H1 (cell line): ENCODE results near the gene SIK3. TPM values are rescaled to one million over a fixed set of nuclear protein-coding genes. Genes with fewer than 3 reads are reported as not detected.

ENCODE experiments used
- CTCF ChIA-PET: fragments of 300-600 bp; sonication (Branson Sonifier 250); formaldehyde crosslinking; loops from one replicate; lab custom pipeline; 2021; ENCODE audit not compliant: partially characterized antibody; lab: Charles Lee
- POLR2A ChIA-PET: fragments of 300-600 bp; sonication (Branson Sonifier 250); formaldehyde crosslinking; loops from one replicate; lab custom pipeline; 2021; ENCODE audit warnings: inconsistent platforms; ENCODE audit not compliant: partially characterized antibody; lab: Charles Lee
- DNase-seq, 2 experiments: peaks; one replicate each; pipeline versions ENCODE4 v3.0.0 to v3.0.0-alpha.2; 2010 to 2022; ENCODE audit warnings: low spot score in 2 of 2, low read depth in 1 of 2, mixed read lengths in 1 of 2
- FAIRE-seq: peaks from 2 replicates; lab custom pipeline; 2011; peaks lifted over from hg19 to GRCh38; lab: Jason Lieb, UNC
- H2AFZ ChIP-seq: 2 replicates; pipeline ENCODE4 v1.8.1; 2012; ENCODE audit warnings: low read length, inconsistent platforms
- H2AK5ac ChIP-seq: 2 replicates; pipeline ENCODE4 v1.6.1; 2013; ENCODE audit warnings: low read depth, low read length
- H2BK120ac ChIP-seq: replicated peaks from 2 replicates; pipeline ENCODE3; 2013; ENCODE audit warnings: low read depth, low read length, inconsistent platforms
- H2BK12ac ChIP-seq: 2 replicates; pipeline ENCODE4 v1.6.1; 2013; ENCODE audit warnings: low read depth, low read length
- H2BK15ac ChIP-seq: 2 replicates; pipeline ENCODE4 v1.6.1; 2013; ENCODE audit warnings: low read length
- H2BK20ac ChIP-seq: 2 replicates; pipeline ENCODE4 v1.6.1; 2013; ENCODE audit warnings: low read length
- H2BK5ac ChIP-seq: 2 replicates; pipeline ENCODE4 v1.6.1; 2013; ENCODE audit warnings: low read depth, low read length
- H3K14ac ChIP-seq: 2 replicates; pipeline ENCODE4 v1.6.1; 2013; ENCODE audit warnings: inconsistent platforms; ENCODE audit not compliant: insufficient read length
- H3K18ac ChIP-seq: 2 replicates; pipeline ENCODE4 v1.6.1; 2013; ENCODE audit warnings: low read length; ENCODE audit errors: extremely low read depth
- H3K23ac ChIP-seq: 2 replicates; pipeline ENCODE4 v1.6.1; 2013; ENCODE audit warnings: inconsistent platforms; ENCODE audit not compliant: insufficient read length
- H3K23me2 ChIP-seq: 2 replicates; pipeline ENCODE4 v1.6.1; 2013; ENCODE audit warnings: low read depth, low read length
- H3K27ac ChIP-seq: 2 replicates; pipeline ENCODE4 v1.6.1; 2011; ENCODE audit warnings: low read depth, low read length, inconsistent platforms
- H3K27me3 ChIP-seq, 4 experiments: replicated peaks in 1 of 4; 1 replicate in 1 of 4; 2 replicates in 3 of 4; pipeline versions ENCODE4 v1.6.1 to v1.8.1; 2011 to 2013; ENCODE audit warnings: low read length in 3 of 4, mild to moderate bottlenecking in 3 of 4, inconsistent platforms in 2 of 4, mixed read lengths in 2 of 4, moderate library complexity in 1 of 4; ENCODE audit not compliant: control insufficient read depth in 3 of 4, insufficient read depth in 3 of 4; ENCODE audit errors: extremely low read depth in 1 of 4
- H3K36me3 ChIP-seq, 4 experiments: 2 replicates each; pipeline versions ENCODE4 v1.6.1 to v1.8.1; 2011 to 2013; ENCODE audit warnings: mild to moderate bottlenecking in 4 of 4, low read length in 3 of 4, moderate library complexity in 2 of 4, control low read depth in 1 of 4, inconsistent platforms in 1 of 4; ENCODE audit not compliant: insufficient read depth in 4 of 4, control insufficient read depth in 2 of 4
- H3K4ac ChIP-seq: replicated peaks from 2 replicates; pipeline ENCODE3; 2013; ENCODE audit warnings: low read length, low read depth, mixed read lengths, inconsistent platforms; ENCODE audit not compliant: insufficient read length
- H3K4me1 ChIP-seq, 4 experiments: replicated peaks in 1 of 4; 1 replicate in 1 of 4; 2 replicates in 3 of 4; pipeline versions ENCODE4 v1.6.1 to v1.8.1; 2011 to 2013; ENCODE audit warnings: low read length in 3 of 4, inconsistent platforms in 2 of 4, mixed read lengths in 1 of 4; ENCODE audit not compliant: insufficient read depth in 4 of 4, control insufficient read depth in 3 of 4
- H3K4me2 ChIP-seq, 2 experiments: 2 replicates each; pipeline versions ENCODE4 v1.6.1 to v1.8.1; 2011 to 2013; ENCODE audit warnings: low read depth in 2 of 2, low read length in 2 of 2, control low read depth in 1 of 2, inconsistent platforms in 1 of 2, mild to moderate bottlenecking in 1 of 2; ENCODE audit not compliant: insufficient read depth in 1 of 2
- H3K4me3 ChIP-seq, 4 experiments: fragments of 200-600, 300-600 bp in 1 of 4; sonication (generic), shearing (Covaris generic), sonication (Bioruptor Twin) in 1 of 4; 2 replicates each; pipeline versions ENCODE4 v1.5.1 to v1.8.1; 2011 to 2016; ENCODE audit warnings: low read length in 4 of 4, low read depth in 3 of 4, control low read depth in 2 of 4, inconsistent platforms in 2 of 4, mild to moderate bottlenecking in 2 of 4, mixed read lengths in 1 of 4, moderate library complexity in 1 of 4; ENCODE audit not compliant: insufficient read depth in 2 of 4; ENCODE audit errors: extremely low read depth in 1 of 4
- H3K56ac ChIP-seq: replicated peaks from 2 replicates; pipeline ENCODE3; 2013; ENCODE audit warnings: low read depth, mild to moderate bottlenecking, mixed read lengths, low read length, inconsistent platforms; ENCODE audit not compliant: insufficient read length
- H3K79me1 ChIP-seq: 2 replicates; pipeline ENCODE4 v1.6.1; 2013; ENCODE audit warnings: low read depth, low read length, control low read depth
- H3K79me2 ChIP-seq, 2 experiments: 2 replicates each; pipeline versions ENCODE4 v1.6.1 to v1.8.1; 2012 to 2013; ENCODE audit warnings: low read length in 2 of 2, mild to moderate bottlenecking in 2 of 2, inconsistent platforms in 1 of 2; ENCODE audit not compliant: insufficient read depth in 2 of 2, control insufficient read depth in 1 of 2
- H3K9ac ChIP-seq, 4 experiments: replicated peaks in 1 of 4; 1 replicate in 1 of 4; 2 replicates in 3 of 4; pipeline versions ENCODE4 v1.6.1 to v1.8.1; 2011 to 2013; ENCODE audit warnings: low read depth in 3 of 4, low read length in 3 of 4, control low read depth in 2 of 4, mild to moderate bottlenecking in 2 of 4, moderate library complexity in 2 of 4, inconsistent platforms in 1 of 4; ENCODE audit errors: extremely low read depth in 1 of 4
- H3K9me3 ChIP-seq, 2 experiments: 2 replicates each; pipeline versions ENCODE4 v1.6.1 to v1.8.1; 2012 to 2013; ENCODE audit warnings: mild to moderate bottlenecking in 2 of 2, moderate library complexity in 2 of 2, control low read depth in 1 of 2, inconsistent platforms in 1 of 2, low read depth in 1 of 2, low read length in 1 of 2, mixed read lengths in 1 of 2; ENCODE audit not compliant: insufficient read depth in 2 of 2
- H4K20me1 ChIP-seq, 2 experiments: replicated peaks in 1 of 2; 2 replicates each; pipeline versions ENCODE3 to v1.8.1; 2011 to 2013; ENCODE audit warnings: inconsistent platforms in 2 of 2, low read length in 2 of 2, mild to moderate bottlenecking in 1 of 2; ENCODE audit not compliant: insufficient read depth in 2 of 2, control insufficient read depth in 1 of 2
- H4K5ac ChIP-seq: 2 replicates; pipeline ENCODE4 v1.6.1; 2013; ENCODE audit warnings: low read length, low read depth, mixed read lengths, inconsistent platforms; ENCODE audit not compliant: insufficient read length
- H4K8ac ChIP-seq: 2 replicates; pipeline ENCODE4 v1.8.0; 2013; ENCODE audit warnings: mild to moderate bottlenecking, moderate library complexity, low read length, inconsistent platforms; ENCODE audit not compliant: insufficient read depth; ENCODE audit errors: extremely low read depth
- H4K91ac ChIP-seq: replicated peaks from 2 replicates; pipeline ENCODE3; 2013; ENCODE audit warnings: low read length, mixed read lengths, inconsistent platforms; ENCODE audit not compliant: insufficient read length
- E2F6 ChIP-seq: IDR thresholded peaks from 2 replicates; pipeline ENCODE4 v1.6.1; 2012; ENCODE audit warnings: inconsistent platforms
- HDAC6 ChIP-seq: IDR thresholded peaks from one replicate; pipeline ENCODE4 v1.7.1; 2012; ENCODE audit warnings: low read depth, mild to moderate bottlenecking, inconsistent platforms, low read length, moderate library complexity
- KDM4A ChIP-seq: IDR thresholded peaks from one replicate; pipeline ENCODE4 v1.7.1; 2012; ENCODE audit warnings: low read depth, mild to moderate bottlenecking, moderate library complexity, low read length, inconsistent platforms; ENCODE audit not compliant: severe bottlenecking
- RFX5 ChIP-seq: IDR thresholded peaks from 2 replicates; pipeline ENCODE4 v1.6.1; 2011; ENCODE audit warnings: low read depth, low read length, improper control_type of control experiment, borderline replicate concordance
- TAF1 ChIP-seq: IDR thresholded peaks from 2 replicates; pipeline ENCODE4 v1.6.1; 2011; ENCODE audit warnings: mild to moderate bottlenecking, low read depth, low read length
- ZNF274 ChIP-seq: IDR thresholded peaks from 2 replicates; pipeline ENCODE4 v1.7.0; 2012; ENCODE audit warnings: low read length, borderline replicate concordance; ENCODE audit errors: extremely low read depth
- WGBS, 2 experiments: shearing (Covaris generic) in 1 of 2; methylation state at CpG; one replicate each; pipeline versions ENCODE4 v1.1.6 to v1.1.7; 2013 to 2015; ENCODE audit warnings: low lambda C conversion rate in 2 of 2, mixed read lengths in 2 of 2, inconsistent platforms in 1 of 2, low coverage in 1 of 2, missing lambda C conversion rate in 1 of 2; ENCODE audit not compliant: insufficient replicate concordance in 2 of 2, insufficient coverage in 1 of 2, insufficient read length in 1 of 2; ENCODE audit errors: extremely low coverage in 1 of 2, missing lambda C conversion rate in 1 of 2; 5-methylcytosine and 5-hydroxymethylcytosine counted together
- polyA plus RNA-seq, 7 experiments: library from polyadenylated mRNA; depleted of rRNA in 3 of 7; stranded (reverse) in 5 of 7; unstranded in 2 of 7; fragments of >200 nt in 5 of 7; fragments of 200-250 nt in 2 of 7; gene quantifications; 1 replicate in 5 of 7; 2 replicates in 1 of 7; 4 replicates in 1 of 7; pipeline versions ENCODE4 v1.2.1 to v1.2.3, GENCODE V29; 2011 to 2013; ENCODE audit warnings: missing spikeins in 2 of 7, mixed read lengths in 2 of 7
- total RNA-seq: library from RNA; stranded (reverse); fragmentation: NEBNext Ultra II Directional; extraction: Animal tissue kit (Norgen Biotek cat#: 25700); gene quantifications from 2 replicates; pipeline ENCODE4 v1.2.1, GENCODE V29; 2021

The SIK3 gene
- total and polyA plus RNA-seq, 2 of the 8 experiments (the other 6 are each of a cell fraction or from before 2014, with no cell fraction given) = 19.9 to 32.1 TPM

DNA sequence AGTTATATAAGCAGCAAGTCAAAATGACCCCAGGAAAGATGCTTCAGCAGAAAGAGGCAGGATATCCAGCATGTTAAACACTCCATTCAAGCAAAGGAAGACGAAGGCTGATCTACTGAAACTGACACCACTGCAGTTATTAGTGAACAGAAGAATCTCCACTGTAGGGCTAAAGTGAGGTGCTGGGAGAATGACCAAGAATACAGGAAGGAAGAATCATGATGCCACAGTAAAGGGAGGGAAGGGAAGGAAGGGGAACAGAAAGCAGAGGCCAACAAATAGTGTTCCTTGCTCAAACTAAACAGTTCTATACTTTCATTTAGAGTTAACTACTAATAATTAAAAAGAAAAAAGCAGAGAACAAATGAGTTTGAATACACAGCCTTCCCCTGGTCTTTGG is 92.5 kb downstream of the SIK3 start:
- no peak for TF ChIP-seq TAF1
- TF ChIP-seq E2F6 = no peak
- TF ChIP-seq HDAC6 = no peak
- TF ChIP-seq KDM4A = no peak
- TF ChIP-seq ZNF274 = no peak
- no peak for TF ChIP-seq RFX5
- TF ChIP-seq, all 59 proteins: peak for 0
- H2BK12ac ChIP-seq = no peak overlapping the region
- no peak for FAIRE-seq
- ChIA-PET CTCF (interaction anchor here (1.3 kb wide), 1 partner anchor 9 kb away, joined by 3 read pairs; no protein-coding TSS in a partner anchor), POLR2A (interaction anchor here (1.4 kb wide), 1 partner anchor 10 kb away, joined by 6 read pairs; no protein-coding TSS in a partner anchor)
- H2BK5ac ChIP-seq = no peak overlapping the region
- H2BK15ac ChIP-seq = no peak overlapping the region
- no peak overlapping the region for H3K56ac ChIP-seq
- H3K79me2 ChIP-seq = peaks cover 0 to 59% of the 10 kb centered on the region in 2 experiments; a peak in 3 of 4 replicates
- H2AFZ ChIP-seq = no peak overlapping the region
- H3K18ac ChIP-seq = no peak overlapping the region
- H3K36me3 ChIP-seq = no peaks in the 10 kb centered on the region
- no peak overlapping the region for H3K14ac ChIP-seq
- H4K5ac ChIP-seq = no peak overlapping the region
- no peak overlapping the region for H2AK5ac ChIP-seq
- H2BK20ac ChIP-seq = no peak overlapping the region
- H3K4me2 ChIP-seq = no peak overlapping the region
- H3K27me3 ChIP-seq = no peaks in the 10 kb centered on the region
- 78% methylated on average over 1 of the region's 1 CpG; no CpG with 5 or more reads in 1 of the 2 experiments for WGBS, 2 experiments
- H3K27ac ChIP-seq = no peak overlapping the region
- H4K91ac ChIP-seq = no peak overlapping the region
- no peak overlapping the region for H2BK120ac ChIP-seq
- DNase-seq = no peak
- no peaks in the 10 kb centered on the region for H3K9me3 ChIP-seq
- H3K4me3 ChIP-seq = no peak overlapping the region
- no peak overlapping the region for H3K9ac ChIP-seq
- peaks cover 3 to 8% (median 5%) of the 10 kb centered on the region in 4 experiments; a peak in 6 of 7 replicates for H3K4me1 ChIP-seq
- H3K4ac ChIP-seq = no peak overlapping the region
- H3K23me2 ChIP-seq = no peaks in the 10 kb centered on the region
- H3K23ac ChIP-seq = no peak overlapping the region
- H3K79me1 ChIP-seq = no peaks in the 10 kb centered on the region
- peaks cover 1% of the 10 kb centered on the region in 2 experiments for H4K20me1 ChIP-seq
- H4K8ac ChIP-seq = no peak overlapping the region
